MCF 10A (cell line): ENCODE data around the gene ZNF423. TPM values are rescaled to one million over a fixed set of nuclear protein-coding genes. Genes with fewer than 3 reads are reported as not detected.

Experiments used
- BruUV-seq: library from RNA; stranded (reverse); fragments of 400-500 nt; replicated peaks from 2 replicates; lab custom pipeline; 2021; lab: Mats Ljungman, UMichigan
- CTCF ChIA-PET: fragments of 300-600 bp; sonication (Branson Sonifier 250); formaldehyde crosslinking; extraction: SDS; loops from one replicate; lab custom pipeline; 2021; ENCODE audit warnings: antibody characterized with exemption, inconsistent platforms; lab: Yijun Ruan, JAX
- POLR2A ChIA-PET: fragments of 300-600, 350-650 bp; sonication (Branson Sonifier 250); formaldehyde crosslinking; extraction: SDS; loops from one replicate; lab custom pipeline; 2020; ENCODE audit warnings: antibody characterized with exemption, inconsistent platforms; lab: Yijun Ruan, JAX
- DNase-seq: peaks from one replicate; pipeline ENCODE4 v3.0.0-alpha.2; 2018; ENCODE audit not compliant: unreplicated experiment
- H3K27ac Mint-ChIP-seq: one replicate; pipeline ENCODE4 v1.8.0; 2022; ENCODE audit warnings: mild to moderate bottlenecking, low read depth, mixed read lengths; ENCODE audit not compliant: unreplicated experiment
- H3K27me3 Mint-ChIP-seq: one replicate; pipeline ENCODE4 v1.8.0; 2022; ENCODE audit warnings: mixed read lengths; ENCODE audit not compliant: insufficient read depth, unreplicated experiment
- H3K36me3 Mint-ChIP-seq: one replicate; pipeline ENCODE4 v1.8.0; 2022; ENCODE audit warnings: mild to moderate bottlenecking, moderate library complexity, mixed read lengths; ENCODE audit not compliant: insufficient read depth, unreplicated experiment
- H3K4me1 Mint-ChIP-seq: one replicate; pipeline ENCODE4 v1.8.0; 2022; ENCODE audit warnings: mixed read lengths; ENCODE audit not compliant: insufficient read depth, unreplicated experiment
- H3K4me3 Mint-ChIP-seq: one replicate; pipeline ENCODE4 v1.8.0; 2022; ENCODE audit warnings: mild to moderate bottlenecking, moderate library complexity, mixed read lengths; ENCODE audit not compliant: unreplicated experiment
- H3K9me3 Mint-ChIP-seq: one replicate; pipeline ENCODE4 v1.8.0; 2022; ENCODE audit warnings: mixed read lengths; ENCODE audit not compliant: unreplicated experiment
- intact Hi-C: fragments of 100-400 bp; cut with micrococcal nuclease; formaldehyde crosslinking; loops from 2 replicates; pipeline ENCODE4 v1.14.1; 2022
- total RNA-seq: library from RNA; stranded (reverse); gene quantifications from 2 replicates; pipeline ENCODE4 v1.2.3, GENCODE V29; 2022
- TF ChIP-seq, protein P1 (sequence below): fragments of 200-600 bp; IDR thresholded peaks from one replicate; pipeline ENCODE4 v1.8.0; 2022; ENCODE audit warnings: antibody characterized with exemption, mild to moderate bottlenecking; ENCODE audit not compliant: unreplicated experiment

ZNF423 gene
- total RNA-seq, 1 experiment from 2014 or later, result not detected

DNA sequence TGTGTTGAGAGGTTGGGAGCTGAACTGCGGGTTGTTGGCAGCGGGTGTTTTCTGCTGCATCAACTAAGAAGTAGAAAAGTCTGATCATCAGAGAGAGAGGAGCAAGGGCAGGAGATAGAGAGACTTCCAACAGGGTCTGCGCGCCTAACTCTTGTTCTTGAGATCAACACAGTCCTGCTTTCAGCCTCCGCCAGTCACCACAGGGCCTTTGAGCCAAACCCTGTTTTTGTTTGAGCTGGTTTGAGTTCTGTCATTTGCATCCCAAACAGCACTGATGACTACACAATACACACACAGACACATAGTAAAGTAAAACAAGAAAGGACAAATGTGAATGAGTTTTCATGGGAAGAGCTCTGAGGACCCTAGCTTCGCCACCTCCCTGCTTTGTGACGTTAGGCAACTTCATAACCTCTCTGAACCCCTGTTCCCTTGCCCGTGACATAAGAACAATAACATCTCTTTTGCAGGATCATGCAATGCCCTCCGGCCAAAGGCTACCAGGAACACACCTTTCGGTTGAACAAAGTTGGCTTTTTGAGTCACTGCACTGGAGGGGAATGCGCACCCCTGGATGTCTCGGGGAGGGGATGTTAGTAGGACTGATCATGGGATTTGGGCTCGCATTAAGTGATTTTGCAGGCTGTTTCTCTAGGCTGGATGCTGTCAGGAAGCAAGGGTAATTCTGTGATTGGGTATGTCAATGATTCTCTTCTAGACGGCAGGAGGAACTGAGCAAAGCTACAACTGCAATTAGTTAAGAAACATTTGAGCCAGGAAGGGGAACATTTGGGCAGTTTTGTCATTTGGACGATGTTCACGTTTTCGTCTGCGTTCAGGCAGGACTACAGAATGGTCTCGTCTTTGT, 390.0 kb downstream of the ZNF423 start:
- no peaks in the 10 kb centered on the region for H3K36me3 Mint-ChIP-seq
- no peak overlapping the region for H3K27ac Mint-ChIP-seq
- DNase-seq, result no peak
- no peaks in the 10 kb centered on the region for H3K4me1 Mint-ChIP-seq
- ChIA-PET POLR2A (no interaction called here), CTCF (interaction anchor here (0.6 kb wide), 1 partner anchor 904 kb away, joined by 5 read pairs; no protein-coding TSS in a partner anchor)
- no peaks in the 10 kb centered on the region for H3K9me3 Mint-ChIP-seq
- no TSS peak for BruUV-seq
- H3K27me3 Mint-ChIP-seq, result peaks cover 35% of the 10 kb centered on the region
- TF ChIP-seq, protein P1, sequence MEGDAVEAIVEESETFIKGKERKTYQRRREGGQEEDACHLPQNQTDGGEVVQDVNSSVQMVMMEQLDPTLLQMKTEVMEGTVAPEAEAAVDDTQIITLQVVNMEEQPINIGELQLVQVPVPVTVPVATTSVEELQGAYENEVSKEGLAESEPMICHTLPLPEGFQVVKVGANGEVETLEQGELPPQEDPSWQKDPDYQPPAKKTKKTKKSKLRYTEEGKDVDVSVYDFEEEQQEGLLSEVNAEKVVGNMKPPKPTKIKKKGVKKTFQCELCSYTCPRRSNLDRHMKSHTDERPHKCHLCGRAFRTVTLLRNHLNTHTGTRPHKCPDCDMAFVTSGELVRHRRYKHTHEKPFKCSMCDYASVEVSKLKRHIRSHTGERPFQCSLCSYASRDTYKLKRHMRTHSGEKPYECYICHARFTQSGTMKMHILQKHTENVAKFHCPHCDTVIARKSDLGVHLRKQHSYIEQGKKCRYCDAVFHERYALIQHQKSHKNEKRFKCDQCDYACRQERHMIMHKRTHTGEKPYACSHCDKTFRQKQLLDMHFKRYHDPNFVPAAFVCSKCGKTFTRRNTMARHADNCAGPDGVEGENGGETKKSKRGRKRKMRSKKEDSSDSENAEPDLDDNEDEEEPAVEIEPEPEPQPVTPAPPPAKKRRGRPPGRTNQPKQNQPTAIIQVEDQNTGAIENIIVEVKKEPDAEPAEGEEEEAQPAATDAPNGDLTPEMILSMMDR, result no peak
- intact Hi-C loops, result no loop called here
- H3K4me3 Mint-ChIP-seq, result no peak overlapping the region

DNA sequence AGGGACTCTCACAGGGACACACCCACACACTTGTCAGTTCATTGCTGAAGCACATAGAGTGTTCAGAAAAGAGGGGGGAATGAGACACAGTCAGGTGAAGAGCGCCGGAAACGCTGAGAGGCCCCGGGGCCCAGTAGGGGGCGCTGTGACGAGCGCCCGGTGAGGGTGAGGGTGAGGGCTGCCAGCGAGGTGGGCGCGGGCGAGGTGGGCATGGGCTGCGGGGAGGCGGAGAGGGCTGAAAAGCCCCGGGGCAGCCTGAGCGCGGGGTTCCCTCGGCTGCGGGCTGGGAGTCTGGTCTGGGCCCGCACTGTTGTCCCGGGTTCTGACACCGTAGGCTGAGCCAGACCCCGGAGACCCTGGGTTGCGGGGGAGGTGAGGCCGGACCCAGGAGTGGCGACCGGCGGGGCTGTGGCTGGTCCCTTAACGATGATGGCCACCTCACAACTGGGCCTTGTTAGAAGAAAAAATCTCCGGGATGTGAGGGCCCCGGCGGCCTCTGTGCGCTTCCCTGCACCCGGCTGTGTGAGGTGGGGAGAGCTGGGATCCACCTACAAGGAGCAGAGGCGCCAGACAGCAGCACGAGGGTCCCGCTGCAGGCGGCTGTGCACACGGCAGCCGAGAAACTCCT, 390.9 kb downstream of the ZNF423 start:
- ChIA-PET POLR2A (no interaction called here), CTCF (no interaction called here)
- Mint-ChIP-seq H3K9me3 (no peaks in the 10 kb centered on the region), H3K4me3 (no peak overlapping the region), H3K27me3 (peaks cover 35% of the 10 kb centered on the region), H3K4me1 (no peaks in the 10 kb centered on the region), H3K36me3 (no peaks in the 10 kb centered on the region), H3K27ac (no peak overlapping the region)
- TF ChIP-seq, protein P1, result peak; percentile 10
- intact Hi-C loops, result no loop called here
- DNase-seq, result no peak
- BruUV-seq, result no TSS peak

- DNase-seq, result no peak
- ChIA-PET POLR2A (interaction anchor here (0.7 kb wide), 1 partner anchor 17 kb away, joined by 3 read pairs; no protein-coding TSS in a partner anchor), CTCF (interaction anchor here (0.7 kb wide), 1 partner anchor 131 kb away, joined by 3 read pairs; no protein-coding TSS in a partner anchor)
- Mint-ChIP-seq H3K9me3 (no peaks in the 10 kb centered on the region), H3K4me3 (no peak overlapping the region), H3K36me3 (no peaks in the 10 kb centered on the region), H3K27ac (no peak overlapping the region), H3K27me3 (peaks cover 35% of the 10 kb centered on the region), H3K4me1 (no peaks in the 10 kb centered on the region)
- no TSS peak for BruUV-seq
- intact Hi-C loops, result no loop called here
- TF ChIP-seq, protein P1, result no peak
Measured at GRCh38 chr16:49464093-49464492, 391.8 kb downstream of the ZNF423 start.

- Mint-ChIP-seq H3K4me3 (no peak overlapping the region), H3K36me3 (no peaks in the 10 kb centered on the region), H3K4me1 (no peaks in the 10 kb centered on the region), H3K27me3 (peaks cover 39% of the 10 kb centered on the region), H3K9me3 (no peaks in the 10 kb centered on the region), H3K27ac (no peak overlapping the region)
- intact Hi-C loops, result no loop called here
- no peak for DNase-seq
- BruUV-seq, result no TSS peak
- TF ChIP-seq, protein P1, result no peak
- ChIA-PET CTCF (interaction anchor here (0.7 kb wide), 2 partner anchors 40 to 131 kb away, joined by 3 read pairs; no protein-coding TSS in a partner anchor), POLR2A (interaction anchor here (0.7 kb wide), 1 partner anchor 17 kb away, joined by 3 read pairs; no protein-coding TSS in a partner anchor)
Measured at GRCh38 chr16:49463529-49463928, 392.4 kb downstream of the ZNF423 start.
